K562 (cell line): Measurements from ENCODE around the gene CCDC137. TPM values are rescaled to one million over a fixed set of nuclear protein-coding genes. Genes with fewer than 3 reads are reported as not detected.

ENCODE experiments used
- ARID2 ChIP-seq: fragments of 450-650 bp; IDR thresholded peaks from 2 replicates; pipeline ENCODE4 v1.6.1; 2017; ENCODE audit warnings: antibody characterized with exemption, mild to moderate bottlenecking
- GTF2F1 ChIP-seq: IDR thresholded peaks from 2 replicates; pipeline ENCODE4 v1.6.1; 2011; ENCODE audit warnings: low read depth, low read length, improper control_type of control experiment
- HMGN3 ChIP-seq: IDR thresholded peaks from 2 replicates; pipeline ENCODE4 v1.6.1; 2011; ENCODE audit warnings: borderline replicate concordance, low read depth, mild to moderate bottlenecking, mixed read lengths, low read length; ENCODE audit not compliant: insufficient read length; ENCODE audit errors: extremely low read depth
- HOXB6 ChIP-seq: fragments of 250-450 bp; sonication (Bioruptor Pico); IDR thresholded peaks from 2 replicates; pipeline ENCODE4 v1.5.1; 2022; ENCODE audit warnings: mild to moderate bottlenecking, borderline replicate concordance
- JUND ChIP-seq, 2 experiments: IDR thresholded peaks; 2 replicates in 1 of 2; 3 replicates in 1 of 2; pipeline ENCODE4 v1.6.1; 2011; ENCODE audit warnings: borderline replicate concordance in 2 of 2, low read depth in 2 of 2, low read length in 2 of 2, improper control_type of control experiment in 1 of 2, missing biosample characterization in 1 of 2, missing genetic modification characterization in 1 of 2, missing genetic modification reagents in 1 of 2
- KDM2B ChIP-seq: fragments of 250-450 bp; sonication (Bioruptor Pico); IDR thresholded peaks from 2 replicates; pipeline ENCODE4 v1.8.0; 2021; ENCODE audit warnings: mild to moderate bottlenecking, moderate library complexity
- MGA ChIP-seq: fragments of 450-650 bp; IDR thresholded peaks from 2 replicates; pipeline ENCODE4 v1.6.1; 2016; ENCODE audit warnings: mild to moderate bottlenecking, moderate library complexity
- MITF ChIP-seq: IDR thresholded peaks from 2 replicates; pipeline ENCODE4 v1.6.1; 2014; ENCODE audit warnings: antibody characterized with exemption
- MTA2 ChIP-seq: fragments of 450-650 bp; IDR thresholded peaks from 2 replicates; pipeline ENCODE4 v1.6.1; 2016; ENCODE audit warnings: low read depth
- SRSF7 ChIP-seq: fragments of 200-400 bp; formaldehyde crosslinking; optimal IDR thresholded peaks from 2 replicates; pipeline ENCODE3; 2017; ENCODE audit warnings: mild to moderate bottlenecking, low read depth, low read length
- ZBTB33 ChIP-seq: sonication (generic); formaldehyde crosslinking; IDR thresholded peaks from 2 replicates; pipeline ENCODE4 v1.8.1; 2023; ENCODE audit warnings: mild to moderate bottlenecking, missing genetic modification reagents
- polyA plus RNA-seq, 8 experiments: library from polyadenylated mRNA; depleted of rRNA in 4 of 8; stranded (reverse) in 5 of 8; unstranded in 3 of 8; fragments of >200 nt; fragmentation: Nextera tagmentation in 2 of 8; fragmentation: Illumina TruSeq in 1 of 8; extraction: Ambion mirVana in 2 of 8; extraction: Trizol in 1 of 8; gene quantifications; 2 replicates each; pipeline versions ENCODE4 v1.2.1 to v1.2.3, GENCODE V29; 2011 to 2014; ENCODE audit warnings: inconsistent platforms in 1 of 8, missing spikeins in 1 of 8
- total RNA-seq, 7 experiments: library from RNA; depleted of rRNA in 6 of 7; stranded (reverse); fragments of >200 nt in 6 of 7; fragmentation: Illumina TruSeq in 2 of 7; extraction: Trizol in 2 of 7; gene quantifications; 2 replicates each; pipeline versions ENCODE4 v1.2.1 to v1.2.3, GENCODE V29; 2011 to 2021; ENCODE audit warnings: low replicate concordance in 1 of 7

Gene CCDC137
- total and polyA plus RNA-seq, 9 of the 15 experiments (the other 6 are each of a cell fraction or from before 2014, with no cell fraction given): 2.3 to 68.1 (median 38.3) TPM

GRCh38 chr17:81665205-81666091 is 1.1 kb upstream of the CCDC137 start (continued):
- TF ChIP-seq MGA (peak; percentile 98), KDM2B (peak; percentile 46; the same call in 1 of the 2 replicates), MITF (no peak), HMGN3 (peak; percentile 62), JUND (IDR thresholded peaks at IDR 0.05; ENCODE audit: borderline replicate concordance, low read depth, low read length) (no peak), JUND (tag; IDR thresholded peaks at IDR 0.05; ENCODE audit: borderline replicate concordance, low read depth, low read length) (peak; percentile 59; the same call in 1 of the 3 replicates), HOXB6 (0 out of 2 replicates have a peak, but pooled peaks have one; percentile 11), GTF2F1 (no peak), ZBTB33 (CRISPR knock-in tag) (0 out of 2 replicates have a peak, but pooled peaks have one; percentile 49), MTA2 (no peak), ARID2 (no peak), SRSF7 (no peak)
